D721Med (cell line): ENCODE measurements around the gene BIK.

Experiments used
- DNase-seq: peaks from one replicate; pipeline ENCODE4 v3.0.0; 2011; ENCODE audit warnings: low spot score; ENCODE audit not compliant: insufficient read length
- FAIRE-seq: peaks from 2 replicates; lab custom pipeline; 2011; peaks lifted over from hg19 to GRCh38; lab: Jason Lieb, UNC
- TF ChIP-seq, protein P1 (sequence below): IDR thresholded peaks from 2 replicates; pipeline ENCODE4 v1.5.1; 2012; ENCODE audit warnings: mild to moderate bottlenecking, control low read depth; ENCODE audit not compliant: insufficient read depth; ENCODE audit errors: missing control alignments

BIK gene

DNA sequence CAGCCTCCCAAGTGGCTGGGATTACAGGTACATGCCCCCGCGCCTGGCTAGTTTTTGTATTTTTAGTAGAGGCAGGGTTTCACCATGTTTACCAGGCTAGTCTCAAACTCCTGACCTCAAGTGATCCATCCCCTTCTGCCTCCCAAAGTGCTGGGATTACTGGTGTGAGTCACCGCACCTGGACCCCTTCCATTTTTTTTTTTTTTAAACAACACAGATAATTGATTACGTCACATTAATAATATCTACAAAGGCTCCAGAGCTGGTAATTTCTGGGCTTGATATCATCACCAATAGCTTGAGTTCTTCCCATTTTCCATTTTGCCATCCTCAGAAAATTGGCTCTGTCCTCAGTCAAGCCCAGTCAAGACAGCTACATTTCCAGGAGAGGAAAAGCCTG lies 28.6 kb upstream of the BIK start:
- no peak for FAIRE-seq
- TF ChIP-seq, protein P1, sequence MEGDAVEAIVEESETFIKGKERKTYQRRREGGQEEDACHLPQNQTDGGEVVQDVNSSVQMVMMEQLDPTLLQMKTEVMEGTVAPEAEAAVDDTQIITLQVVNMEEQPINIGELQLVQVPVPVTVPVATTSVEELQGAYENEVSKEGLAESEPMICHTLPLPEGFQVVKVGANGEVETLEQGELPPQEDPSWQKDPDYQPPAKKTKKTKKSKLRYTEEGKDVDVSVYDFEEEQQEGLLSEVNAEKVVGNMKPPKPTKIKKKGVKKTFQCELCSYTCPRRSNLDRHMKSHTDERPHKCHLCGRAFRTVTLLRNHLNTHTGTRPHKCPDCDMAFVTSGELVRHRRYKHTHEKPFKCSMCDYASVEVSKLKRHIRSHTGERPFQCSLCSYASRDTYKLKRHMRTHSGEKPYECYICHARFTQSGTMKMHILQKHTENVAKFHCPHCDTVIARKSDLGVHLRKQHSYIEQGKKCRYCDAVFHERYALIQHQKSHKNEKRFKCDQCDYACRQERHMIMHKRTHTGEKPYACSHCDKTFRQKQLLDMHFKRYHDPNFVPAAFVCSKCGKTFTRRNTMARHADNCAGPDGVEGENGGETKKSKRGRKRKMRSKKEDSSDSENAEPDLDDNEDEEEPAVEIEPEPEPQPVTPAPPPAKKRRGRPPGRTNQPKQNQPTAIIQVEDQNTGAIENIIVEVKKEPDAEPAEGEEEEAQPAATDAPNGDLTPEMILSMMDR: no peak
- DNase-seq: no peak

DNA sequence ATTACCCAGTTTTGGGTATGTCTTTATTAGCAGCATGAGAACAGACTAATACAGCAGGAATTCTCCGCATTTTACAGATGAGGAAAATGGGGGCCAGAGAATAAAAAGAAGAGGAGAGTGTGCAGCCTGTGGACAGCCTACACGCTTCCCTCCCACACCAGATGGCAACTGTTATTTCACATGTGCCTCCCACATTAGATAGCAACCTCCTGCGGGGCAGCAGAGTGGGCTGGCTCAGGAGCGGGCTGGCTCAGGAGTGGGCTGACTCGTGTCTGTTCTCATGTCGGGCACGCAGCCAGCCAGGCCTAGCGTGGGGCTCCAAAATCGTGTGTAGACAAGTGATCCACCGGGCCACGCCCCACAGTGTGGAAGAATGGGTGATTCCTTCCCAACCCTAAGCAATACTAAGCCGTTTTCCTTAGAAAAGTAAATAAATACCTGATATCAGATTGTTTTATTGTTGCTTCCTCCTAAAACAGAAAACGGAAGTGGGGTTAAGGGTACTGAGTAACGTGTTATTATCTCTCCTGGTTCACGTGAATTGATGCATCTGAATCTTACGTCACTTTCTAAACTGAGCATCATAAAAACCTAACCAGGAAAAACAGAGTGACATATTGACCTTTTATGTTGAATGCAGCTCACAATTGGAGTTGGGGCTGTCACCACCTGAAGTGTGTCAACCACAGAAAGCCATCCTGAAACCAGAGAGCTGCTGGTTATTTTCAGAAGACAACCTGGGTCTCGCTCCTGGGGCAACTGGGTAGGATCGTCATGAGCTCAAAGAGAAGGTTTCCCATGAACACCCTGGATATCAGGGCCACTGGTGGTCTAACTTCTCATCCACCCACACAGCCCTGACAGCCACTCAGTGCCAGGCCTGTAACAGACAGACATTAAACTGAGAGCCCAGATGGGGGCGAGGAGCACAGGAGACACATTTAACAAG lies 24.6 kb upstream of the BIK start:
- DNase-seq (no peak), FAIRE-seq (no peak)
- TF ChIP-seq, protein P1: no peak

DNA sequence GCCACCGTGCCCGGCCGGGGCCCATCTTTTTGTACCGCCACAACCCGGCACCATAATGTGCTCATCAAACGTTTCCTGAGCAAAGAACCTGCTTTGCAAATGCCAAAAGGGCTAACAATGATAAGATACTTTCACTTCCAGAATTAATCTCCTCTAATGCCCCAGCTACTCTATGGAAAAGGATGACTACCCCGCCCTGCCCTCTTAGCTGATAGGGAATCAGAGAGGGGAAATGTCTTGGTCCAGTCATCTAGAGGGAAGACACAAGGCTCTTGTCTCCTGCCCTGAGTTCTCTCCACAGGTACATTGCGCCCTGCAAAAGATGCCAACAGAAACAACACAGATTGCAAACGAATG lies 21.9 kb upstream of the BIK start:
- FAIRE-seq (no peak), DNase-seq (no peak)
- TF ChIP-seq, protein P1: no peak

DNA sequence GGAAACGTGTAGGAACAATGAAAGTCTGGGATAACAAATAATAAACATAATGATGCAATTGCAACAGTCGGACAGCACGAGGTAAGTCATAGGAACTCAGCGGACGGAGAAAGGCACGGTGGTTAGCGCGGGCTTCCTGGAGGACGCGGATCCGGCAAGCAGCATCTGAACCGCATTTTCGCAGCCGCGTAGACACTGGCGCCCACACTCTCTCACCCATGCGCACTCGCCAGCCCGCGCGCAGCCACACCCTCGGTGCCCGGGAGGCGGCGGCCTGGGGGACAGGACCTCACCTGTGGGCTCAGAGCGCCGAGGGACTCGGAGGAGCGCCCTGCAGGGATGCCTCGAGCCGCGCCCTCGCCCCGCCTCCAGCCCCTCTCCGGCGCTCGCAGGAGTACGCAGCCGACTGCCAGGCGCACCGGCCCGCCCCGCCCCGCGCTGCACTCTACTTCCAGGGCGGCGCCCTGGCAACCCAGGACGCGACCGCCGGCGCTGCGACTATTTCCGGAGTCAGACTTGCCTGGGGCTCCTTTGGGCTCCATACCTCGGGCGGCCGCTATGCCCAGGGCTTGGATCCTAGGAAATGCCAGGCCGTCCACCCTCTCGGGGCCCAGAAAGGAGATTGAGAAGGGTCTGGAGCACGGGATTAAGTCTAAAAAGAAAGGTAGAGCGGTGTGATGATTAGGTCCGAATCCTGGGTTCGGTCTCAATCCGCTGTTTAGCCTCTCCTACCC lies 21.4 kb upstream of the BIK start, which contains the start of gene TTLL1:
TSS of gene TTLL1 (minus strand) at position 408 of the 734 bp plus-strand sequence. CDS start 13,805 bp downstream, outside the sequence.
- FAIRE-seq: no peak
- TF ChIP-seq, protein P1: no peak
- peak; percentile 57 for DNase-seq

DNA sequence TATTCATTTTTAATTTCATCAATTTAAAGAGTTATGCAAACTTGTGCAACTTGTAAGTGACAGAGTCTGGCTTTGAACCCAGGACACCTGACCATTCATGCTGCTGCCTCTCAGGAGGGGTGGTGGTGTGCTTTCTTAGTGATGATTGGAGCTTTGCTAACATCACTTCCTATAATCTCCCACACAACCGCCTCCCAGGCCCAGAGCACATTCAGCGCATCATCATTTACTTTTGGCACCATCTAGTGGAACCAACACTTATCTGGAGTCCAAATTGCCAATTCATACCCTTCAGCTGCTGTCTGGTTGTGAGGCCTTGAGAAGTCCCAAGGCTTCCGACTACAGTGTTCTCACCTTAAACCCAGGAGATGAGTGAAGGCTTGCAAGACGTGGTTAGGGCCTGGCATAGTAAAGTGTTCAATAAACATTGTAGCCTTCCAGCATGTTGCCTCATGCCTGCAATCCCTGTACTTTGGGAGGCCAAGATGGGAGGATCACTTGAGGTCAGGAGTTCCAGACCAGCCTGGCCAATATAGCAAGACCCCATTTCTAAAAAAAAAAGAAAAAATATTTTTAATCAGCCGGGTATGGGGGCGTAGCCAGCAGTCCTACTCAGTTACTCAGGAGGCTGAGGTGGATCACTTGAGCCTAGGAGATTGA lies 20.3 kb upstream of the BIK start:
- no peak for FAIRE-seq

DNA sequence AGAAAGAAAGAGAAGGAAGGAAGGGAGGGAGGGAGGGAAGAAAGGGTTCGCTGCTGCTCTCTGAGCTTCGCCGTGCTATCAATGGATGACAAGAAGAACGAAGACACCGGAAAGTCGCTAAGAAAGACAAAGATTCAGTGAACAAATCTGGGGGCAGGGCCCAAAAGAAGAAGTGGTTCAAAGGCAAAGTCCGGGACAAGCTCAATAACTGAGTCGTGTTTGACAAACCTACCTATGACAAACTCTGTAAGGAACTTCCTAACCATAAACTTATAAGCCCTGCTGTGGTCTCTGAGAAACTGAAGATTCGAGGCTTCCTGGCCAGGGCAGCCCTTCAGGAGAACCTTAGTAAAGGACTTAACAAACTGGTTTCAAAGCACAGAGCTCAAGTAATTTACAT lies 18.5 kb upstream of the BIK start:
- TF ChIP-seq, protein P1: no peak
- DNase-seq (no peak), FAIRE-seq (no peak)

More for the DNA sequence above, 20.3 kb upstream of the BIK start:
- TF ChIP-seq, protein P1: peak; percentile 78
- DNase-seq: no peak
